ENCODE results near the gene WBP1.
"Not testable (repeated sequence)": the region's sequence is repeated elsewhere in the genome, so short reads cannot be mapped to it uniquely, and the experiment has no call there.

WBP1 gene

DNA sequence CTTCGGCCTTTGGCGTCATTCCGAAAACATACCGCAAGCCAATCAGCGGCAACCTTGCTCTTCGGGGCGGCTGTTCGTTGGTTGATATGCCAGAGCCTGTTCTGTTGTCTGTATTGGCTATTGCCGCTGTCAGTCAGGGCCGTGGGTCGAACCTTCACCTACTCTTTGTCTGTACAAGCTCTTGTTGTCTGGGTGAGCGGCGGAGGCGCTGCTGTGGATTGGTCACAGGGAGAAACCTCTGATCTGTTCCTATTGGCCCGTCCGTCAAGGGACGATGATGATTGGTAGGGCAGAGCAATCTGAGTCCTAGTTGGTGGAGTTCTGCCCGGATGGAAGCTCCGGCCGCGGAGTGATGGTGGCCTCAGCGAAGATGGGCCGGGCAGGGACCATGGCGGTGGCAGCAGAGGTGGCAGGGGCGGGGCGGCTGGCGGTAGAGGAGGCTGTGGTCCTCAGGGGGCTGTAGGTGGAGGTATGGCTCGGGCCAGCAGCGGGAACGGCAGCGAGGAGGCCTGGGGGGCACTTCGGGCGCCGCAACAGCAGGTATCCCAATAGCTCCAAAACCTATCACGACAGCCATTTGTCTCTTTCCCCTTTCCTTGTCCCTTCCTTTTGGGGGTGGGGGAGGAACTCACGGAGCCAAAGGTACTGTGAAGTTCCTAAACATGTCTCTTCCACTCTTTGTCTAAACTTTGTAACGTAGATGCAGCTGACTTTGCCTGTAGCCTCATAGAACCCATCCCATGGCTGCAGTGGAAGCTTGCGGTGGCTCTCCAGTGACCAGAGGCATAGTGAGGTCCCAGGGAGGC, at the start of gene WBP1:
WBP1 (plus strand) TSS at position 307 of the 806 bp plus-strand sequence; CDS start at position 472, 165 bp downstream.
- DNase-seq = peak; percentile 100

DNA sequence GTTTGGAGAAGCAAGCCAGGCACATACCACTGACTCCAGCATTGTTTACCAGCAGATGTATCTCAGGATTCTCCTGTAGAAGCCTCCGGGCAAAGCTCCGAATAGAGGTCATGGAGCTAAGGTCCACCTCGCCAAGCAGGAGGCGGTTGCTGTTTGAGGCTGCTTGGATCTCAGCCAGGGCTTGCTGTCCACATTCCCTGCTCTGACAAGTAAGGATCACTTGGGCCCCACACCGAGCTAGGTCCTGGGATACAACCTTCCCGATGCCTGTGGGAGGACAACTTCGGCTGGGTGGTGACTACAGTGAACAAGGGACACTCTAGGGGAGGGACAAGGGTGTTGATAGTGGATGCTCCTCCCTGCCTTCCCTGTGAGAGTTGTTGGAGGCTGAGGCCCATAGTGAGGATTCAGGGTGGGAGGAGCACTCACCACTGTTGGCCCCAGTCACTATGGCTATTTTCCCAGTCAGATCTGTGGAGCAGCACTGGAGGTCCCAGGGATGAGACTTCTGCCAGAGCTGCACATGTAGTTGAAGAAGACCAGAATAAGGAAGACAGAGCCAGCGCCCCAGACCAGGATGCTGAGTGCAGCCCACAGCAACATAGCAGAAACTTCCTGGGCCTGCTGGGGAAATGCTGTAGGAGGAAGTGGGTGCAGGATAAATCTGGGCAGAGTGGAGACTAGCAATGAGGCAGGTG, 45.1 kb upstream of the WBP1 start:
- no peak for DNase-seq

DNA sequence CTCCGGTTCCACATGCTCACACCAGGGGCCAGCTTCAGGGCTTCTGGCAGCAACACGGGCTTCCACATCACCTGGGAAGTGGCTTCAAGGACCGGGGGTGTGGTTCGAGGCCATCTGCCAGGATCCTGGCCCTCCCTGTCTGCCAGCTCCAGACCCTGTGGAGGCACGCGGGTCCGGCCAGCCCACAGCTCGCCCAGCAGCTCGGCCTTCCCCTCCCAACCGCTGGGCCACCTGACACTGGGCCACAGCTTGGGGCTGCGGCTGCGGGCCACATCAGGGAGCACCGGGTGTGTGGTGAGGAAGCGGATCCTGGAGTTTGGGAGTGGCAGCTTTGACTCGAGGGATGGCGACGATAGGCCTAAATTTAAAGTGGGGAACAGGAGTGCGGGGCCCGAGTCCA, 43.8 kb upstream of the WBP1 start:
- no peak for DNase-seq

GRCh38 chr2:74414881-74415761, 43.1 kb upstream of the WBP1 start:
- no peak for DNase-seq

DNA sequence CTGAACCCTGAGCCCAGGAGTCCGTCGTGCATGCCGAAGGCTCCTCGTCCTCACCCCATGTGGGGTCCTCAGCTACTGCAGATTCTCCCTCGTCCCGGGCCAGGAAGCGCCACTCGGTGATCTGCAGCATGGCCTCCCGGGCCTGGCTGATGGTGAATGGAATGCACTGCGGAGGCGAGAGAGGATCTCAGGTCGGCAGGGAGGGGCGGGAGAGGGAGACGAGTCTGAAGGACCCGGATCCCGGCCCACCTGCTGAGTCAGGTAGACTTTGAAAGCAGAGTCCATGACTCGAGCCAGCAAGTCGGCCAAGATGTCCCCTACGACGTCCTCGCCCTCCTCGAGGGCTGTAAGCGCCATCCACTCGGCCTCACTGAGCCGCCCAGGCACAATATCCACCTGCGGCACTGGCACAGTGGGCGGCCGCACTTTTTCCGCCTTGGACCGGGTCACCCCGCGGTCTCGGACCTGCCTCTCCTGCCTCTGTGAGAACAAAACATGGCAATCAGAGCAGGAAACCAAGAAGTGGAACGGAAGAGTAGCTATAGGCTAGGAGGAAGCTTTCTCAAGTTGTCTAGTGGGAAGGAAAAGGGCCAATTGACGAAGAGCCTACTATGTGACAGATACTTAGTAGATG, 42.4 kb upstream of the WBP1 start:
- no peak for DNase-seq

DNA sequence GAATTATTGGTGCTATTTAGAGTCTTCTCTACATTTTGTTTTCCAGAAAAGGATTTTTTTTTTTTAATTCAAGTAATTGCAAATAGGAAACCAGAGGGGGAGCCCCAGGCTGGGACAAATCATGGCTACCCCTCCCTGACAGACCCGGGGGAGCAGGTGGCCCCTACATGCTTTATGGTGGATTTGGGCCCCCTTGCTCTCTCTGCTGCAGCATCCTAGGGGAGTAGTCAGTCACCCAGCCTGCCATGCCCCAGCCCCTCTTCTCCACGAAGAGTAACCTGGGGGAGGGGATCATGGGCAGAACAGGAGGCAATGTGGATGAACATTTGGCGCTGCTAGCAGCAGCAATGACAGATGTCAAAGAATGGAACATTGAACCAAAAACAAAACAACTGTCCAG, 41.5 kb upstream of the WBP1 start:
- no peak for DNase-seq

DNA sequence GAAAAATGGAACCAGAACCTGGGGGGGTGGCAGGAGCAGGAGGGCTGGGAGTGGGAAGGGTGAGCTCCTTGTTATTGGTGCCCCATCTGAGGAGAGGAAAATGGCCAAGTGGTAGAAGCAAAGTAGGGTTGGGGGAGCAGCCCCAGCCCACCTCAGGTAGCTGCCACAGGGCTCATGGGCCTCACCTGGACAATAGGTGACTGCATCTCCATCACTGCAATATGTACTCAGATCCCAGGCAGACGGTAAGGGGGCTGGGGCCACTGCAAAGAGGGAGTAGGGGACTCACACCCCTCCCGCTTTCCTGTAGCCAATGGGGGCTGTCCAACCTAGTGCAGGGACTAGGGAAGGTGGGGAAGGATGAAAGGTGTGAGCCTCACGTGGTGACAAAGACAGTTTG, 41.0 kb upstream of the WBP1 start:
- DNase-seq = no peak

GRCh38 chr2:74417763-74418162, 40.5 kb upstream of the WBP1 start:
- no peak for DNase-seq

DNA sequence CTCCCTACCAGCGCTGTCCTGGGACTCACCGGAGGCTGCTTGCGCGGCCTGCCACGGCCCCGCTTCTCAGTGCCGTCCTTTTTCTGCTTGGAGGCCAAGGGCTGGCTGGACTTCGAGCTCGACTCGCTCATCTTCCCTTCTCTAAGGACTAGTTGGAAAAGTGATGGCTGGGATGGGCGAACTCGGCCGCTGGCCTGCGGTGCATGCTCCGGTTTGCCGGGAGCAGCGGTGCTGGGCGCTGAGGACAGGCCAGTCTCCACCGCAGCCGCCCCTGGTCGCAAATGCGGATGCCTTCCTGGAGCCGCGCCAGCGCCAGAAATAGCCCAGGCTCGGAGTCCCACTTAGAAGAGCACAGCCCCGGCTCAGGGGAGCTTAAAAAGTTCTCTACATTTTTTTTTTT, 39.9 kb upstream of the WBP1 start:
- no peak for DNase-seq

DNA sequence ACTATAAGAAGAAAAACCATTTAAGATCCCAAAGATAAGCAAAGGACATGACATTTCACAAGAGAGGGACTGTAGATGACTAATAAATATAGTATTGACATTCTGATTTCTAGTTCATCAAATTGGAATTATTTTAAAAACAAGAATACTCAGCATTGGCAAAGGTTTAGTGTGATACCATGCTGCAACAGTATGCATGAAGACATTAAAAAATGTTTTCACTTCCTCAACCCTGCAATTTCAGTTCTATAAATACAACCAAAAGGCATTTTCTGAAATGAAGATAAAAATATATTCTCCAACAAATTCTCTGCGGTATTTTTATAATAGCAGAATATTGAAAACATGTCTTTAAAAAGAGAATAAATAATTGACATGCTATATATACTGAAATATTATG, 38.9 kb upstream of the WBP1 start:
- DNase-seq = no peak

- DNase-seq = no peak
These were observed 38.2 kb upstream of the WBP1 start for GRCh38 chr2:74420006-74420405.

DNA sequence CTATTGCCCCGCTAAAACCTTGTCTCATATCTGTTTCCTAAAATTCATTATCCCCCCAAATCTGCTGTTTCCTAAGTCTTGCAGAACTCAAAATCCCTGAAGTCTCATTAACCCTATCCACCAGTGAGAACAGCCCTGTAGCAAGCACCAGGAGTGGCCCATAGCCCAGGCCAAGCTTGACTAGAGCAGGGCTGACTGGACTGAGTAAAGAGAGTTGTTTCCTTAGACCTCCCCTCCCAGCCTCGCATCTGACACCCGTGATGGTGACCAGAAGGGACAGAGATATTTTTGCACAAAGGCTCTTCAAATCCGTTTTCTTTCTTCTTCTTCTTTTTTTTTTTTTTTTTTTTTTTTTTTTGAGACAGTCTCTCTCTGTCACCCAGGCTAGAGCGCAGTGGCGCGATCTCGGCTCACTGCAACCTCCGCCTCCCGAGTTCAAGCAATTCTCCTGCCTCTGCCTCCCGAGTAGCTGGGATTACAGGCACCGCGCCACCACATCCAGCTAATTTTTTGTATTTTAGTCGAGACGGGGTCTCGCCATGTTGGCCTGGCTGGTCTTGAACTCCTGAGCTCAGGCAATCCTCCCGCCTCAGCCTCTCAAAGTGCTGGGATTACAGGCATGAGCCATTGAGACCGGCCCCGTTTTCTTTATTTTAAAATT, 37.7 kb upstream of the WBP1 start:
- not testable (repeated sequence) for DNase-seq

DNA sequence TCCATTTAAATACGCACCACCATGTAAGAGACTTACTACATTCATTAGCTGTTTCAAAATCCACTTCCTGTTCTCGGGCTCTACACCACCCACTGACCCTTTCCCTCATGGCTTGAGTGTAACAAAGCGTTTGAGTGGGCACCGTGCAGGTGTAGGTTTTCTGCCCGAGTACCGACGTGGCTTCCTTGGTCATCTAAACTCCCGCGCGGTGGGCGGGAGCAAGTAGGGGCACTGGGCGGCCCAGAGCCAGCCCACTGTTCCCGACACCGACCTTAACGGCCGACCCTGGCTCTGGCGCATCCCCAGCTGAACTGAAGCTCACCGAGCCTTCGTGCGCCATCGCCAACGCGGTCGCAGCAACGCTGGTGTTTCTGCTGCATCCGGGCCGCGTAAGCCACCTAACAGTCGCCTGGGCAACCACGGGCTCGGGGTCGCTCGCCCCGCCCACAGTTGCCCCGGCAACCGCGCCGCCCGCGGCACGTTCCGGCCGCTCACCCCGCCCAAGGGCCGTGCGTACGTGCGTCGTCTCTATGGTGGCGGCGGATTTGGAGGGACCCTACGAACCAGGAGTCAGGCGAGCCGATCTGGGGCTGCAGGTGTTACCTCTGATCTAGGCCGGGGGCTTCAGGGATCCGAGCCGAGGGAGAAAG, 36.9 kb upstream of the WBP1 start, which contains the start of the genes C2orf81 and WDR54:
C2orf81 (minus strand) TSS at position 399 of the 650 bp plus-strand sequence; CDS start at position 340, 59 bp downstream.
WDR54 (plus strand) TSS at position 510 of the 650 bp plus-strand sequence. CDS start 424 bp downstream, outside the sequence.
- DNase-seq = peak; percentile 95

GRCh38 chr2:74423231-74424095, 34.8 kb upstream of the WBP1 start:
- no peak for DNase-seq

GRCh38 chr2:74424139-74424992, 33.9 kb upstream of the WBP1 start:
- DNase-seq = no peak

DNA sequence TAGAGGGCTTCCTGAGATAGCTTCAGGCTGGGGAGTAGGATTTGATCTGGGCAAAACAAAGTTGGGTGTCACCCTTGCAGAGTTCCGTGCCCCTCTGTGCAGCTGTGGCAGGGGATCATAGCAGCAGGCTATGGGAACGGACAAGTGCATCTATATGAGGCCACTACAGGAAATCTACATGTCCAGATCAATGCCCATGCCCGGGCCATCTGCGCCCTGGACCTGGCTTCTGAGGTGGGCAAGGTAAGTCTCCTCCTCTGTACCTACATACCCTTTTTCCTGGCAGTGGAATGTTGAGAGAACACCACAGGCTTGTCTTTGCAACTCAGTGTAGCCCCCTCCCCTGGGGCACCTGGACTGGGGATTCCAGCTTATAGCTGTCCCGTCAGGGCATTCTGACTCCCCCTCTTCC, 33.2 kb upstream of the WBP1 start:
- DNase-seq = no peak

GRCh38 chr2:74425523-74425922, 32.7 kb upstream of the WBP1 start:
- no peak for DNase-seq

DNA sequence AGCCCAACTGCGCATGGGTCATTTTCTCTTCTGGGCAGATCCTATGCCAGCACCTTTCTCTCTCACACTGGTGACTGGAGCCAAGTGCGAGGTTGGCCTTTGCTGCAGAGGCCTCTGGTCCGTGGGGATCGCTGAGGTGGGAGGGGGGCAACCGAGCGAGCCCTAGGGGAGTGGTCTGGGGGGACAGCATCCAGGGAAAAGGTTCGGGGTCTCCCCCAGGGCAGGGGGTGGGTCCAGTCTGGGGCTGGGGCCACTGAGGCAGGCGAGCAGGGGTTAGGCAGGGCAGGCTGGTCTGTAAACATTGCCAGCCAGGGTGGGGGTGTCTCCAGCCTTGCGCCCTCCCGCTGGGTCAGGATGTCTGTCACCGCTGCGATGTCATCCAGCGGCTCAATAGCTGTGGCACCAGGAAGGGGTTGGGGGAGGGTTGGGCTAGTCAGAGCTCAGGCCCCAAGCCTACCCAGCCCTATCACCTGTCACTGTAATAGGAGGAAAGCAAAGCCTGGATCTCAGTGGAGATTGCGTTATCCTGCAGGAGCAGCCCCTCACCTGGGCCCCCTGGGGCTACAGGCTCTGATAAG, 32.0 kb upstream of the WBP1 start:
- no peak for DNase-seq

DNA sequence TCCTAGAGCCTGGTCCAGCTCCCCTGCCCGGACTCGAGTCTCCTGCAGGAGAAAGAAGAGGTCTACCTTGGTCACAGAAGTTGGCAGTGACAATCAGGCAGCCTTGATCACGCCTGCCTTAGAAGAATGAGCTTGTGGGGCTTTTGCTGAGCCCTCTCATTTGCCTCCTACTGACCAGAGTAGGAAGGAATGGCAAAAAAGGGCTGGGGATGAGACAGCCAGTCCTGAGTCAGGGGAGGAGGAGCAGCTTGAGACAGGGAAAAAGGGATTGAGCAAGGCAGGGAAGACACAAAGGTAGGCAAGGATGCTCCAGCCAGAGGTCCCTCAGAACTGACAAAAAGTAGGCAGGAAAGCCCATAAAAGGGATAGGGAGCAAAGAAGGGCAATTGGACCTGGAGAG, 30.7 kb upstream of the WBP1 start:
- DNase-seq = no peak
